NCI-H748 (cell line): Measurements from ENCODE around the gene ATP2A1.
"Not testable (repeated sequence)": the region's sequence is repeated elsewhere in the genome, so short reads cannot be mapped to it uniquely, and the experiment has no call there.

Experiments used
- DNase-seq: peaks from one replicate; lab custom pipeline; 2025; ENCODE audit not compliant: unreplicated experiment; lab: John Stamatoyannopoulos, UW

The ATP2A1 gene

DNA sequence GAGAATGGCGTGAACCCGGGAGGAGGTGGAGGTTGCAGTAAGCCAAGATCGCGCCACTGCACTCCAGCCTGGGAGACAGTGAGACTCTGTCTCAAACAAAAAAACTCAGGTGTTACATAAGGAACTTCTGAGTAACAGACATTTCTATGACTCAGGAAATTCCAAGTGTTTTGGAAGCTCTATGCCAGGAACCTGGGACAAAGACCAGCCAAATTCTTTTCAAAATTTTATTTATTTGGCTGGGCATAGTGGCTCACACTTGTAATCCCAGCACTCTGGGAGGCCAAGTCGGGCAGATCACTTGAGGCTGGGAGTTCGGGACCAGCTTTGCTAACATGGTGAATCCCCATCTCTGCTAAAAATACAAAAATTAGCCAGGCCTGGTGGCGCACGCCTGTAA, 19.9 kb upstream of the ATP2A1 start:
- DNase-seq: no peak

DNA sequence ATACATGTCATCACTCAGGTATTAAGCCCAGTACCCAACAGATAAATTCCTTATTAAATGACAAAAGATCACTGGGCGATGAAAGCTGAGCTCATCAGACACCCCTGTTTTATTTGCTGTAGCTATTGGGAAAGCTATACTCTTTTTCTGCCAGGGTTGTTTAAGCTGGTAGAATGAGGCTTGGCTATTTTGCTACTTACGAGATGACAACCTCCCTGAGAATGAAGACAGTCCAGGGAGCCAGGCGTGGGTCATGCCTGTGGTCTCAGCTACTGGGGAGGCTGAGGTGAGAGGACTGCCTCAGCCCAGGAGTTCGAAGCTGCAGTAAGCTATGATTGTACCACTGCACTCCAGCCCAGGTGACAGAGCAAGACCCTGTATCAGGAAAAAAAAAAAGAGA, 19.0 kb upstream of the ATP2A1 start:
- DNase-seq: no peak

DNA sequence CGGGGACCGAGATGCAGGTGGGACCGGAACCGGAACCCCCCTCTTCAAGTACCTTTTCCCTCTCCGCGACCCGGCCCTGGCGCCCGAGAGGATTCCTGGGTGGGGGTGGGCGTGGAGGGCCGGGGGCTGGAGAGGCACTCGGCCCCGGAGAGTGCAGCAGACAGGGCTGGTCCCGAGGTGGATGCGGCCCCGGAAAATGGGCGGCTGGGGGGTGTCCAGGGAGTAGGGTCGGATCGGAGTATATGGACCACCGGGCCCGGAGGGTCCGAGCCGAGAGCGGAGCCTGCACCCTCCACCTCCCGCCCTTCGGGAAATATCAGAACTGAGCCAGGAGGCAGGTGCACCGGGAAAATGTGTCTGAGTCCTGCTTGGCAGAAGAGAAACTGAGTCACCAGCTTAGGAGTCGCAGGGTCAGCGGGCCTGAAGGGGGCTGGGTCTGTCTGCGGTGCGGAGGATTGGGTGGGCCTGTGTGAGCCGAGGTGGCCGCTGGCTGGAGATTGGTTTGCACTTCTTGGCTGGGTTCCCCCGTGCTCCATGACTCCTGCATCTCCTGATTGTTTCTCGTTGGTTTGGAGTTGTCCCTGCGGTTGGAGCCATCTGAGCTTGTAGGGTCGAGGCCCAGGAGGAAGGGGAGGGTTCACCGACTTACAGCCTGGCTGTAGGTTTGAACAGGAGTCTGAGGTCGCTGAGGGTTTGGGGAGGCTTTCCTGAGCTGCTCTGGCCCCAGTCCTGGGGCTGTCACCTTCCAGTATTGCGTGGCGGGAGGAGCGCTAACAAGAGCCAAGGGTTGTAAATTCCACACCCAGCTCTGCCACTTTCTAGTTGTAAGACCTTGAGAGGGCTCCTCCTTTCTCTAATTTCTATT, 14.1 kb upstream of the ATP2A1 start:
- peak; percentile 19 for DNase-seq

DNA sequence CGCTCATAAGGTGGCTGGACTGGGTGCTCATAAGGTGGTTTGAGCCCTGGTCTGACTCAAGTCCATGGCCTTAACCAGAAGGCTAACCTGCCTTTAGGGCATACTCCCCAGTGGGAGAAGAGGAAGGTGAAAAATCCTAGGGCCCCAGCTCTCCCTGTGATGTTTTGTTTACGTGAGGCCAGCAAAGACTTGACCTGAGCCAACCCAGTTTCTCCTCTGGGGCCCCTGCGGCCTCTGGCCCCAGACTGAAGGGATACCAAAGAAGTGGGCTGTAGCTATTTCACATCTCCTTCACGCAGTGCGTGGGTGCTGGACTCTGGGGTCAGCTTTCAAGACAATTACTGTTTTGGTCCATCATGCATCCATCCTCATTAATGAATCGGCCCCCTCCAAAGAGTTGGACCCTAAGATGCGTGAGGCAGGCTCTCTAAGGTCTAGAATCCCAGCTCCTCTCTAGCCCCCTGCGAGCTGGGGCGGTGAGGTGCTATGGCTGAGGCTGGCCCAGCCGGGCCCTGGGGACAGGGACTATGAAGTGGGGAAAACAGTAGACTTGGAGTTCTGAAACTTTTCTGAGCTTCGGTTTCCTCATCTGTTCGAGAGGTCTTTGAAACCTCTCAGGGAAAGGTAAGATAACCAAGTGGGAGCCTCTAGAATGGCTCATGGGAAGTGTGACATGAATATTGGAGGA, 13.1 kb upstream of the ATP2A1 start:
- DNase-seq: no peak

DNA sequence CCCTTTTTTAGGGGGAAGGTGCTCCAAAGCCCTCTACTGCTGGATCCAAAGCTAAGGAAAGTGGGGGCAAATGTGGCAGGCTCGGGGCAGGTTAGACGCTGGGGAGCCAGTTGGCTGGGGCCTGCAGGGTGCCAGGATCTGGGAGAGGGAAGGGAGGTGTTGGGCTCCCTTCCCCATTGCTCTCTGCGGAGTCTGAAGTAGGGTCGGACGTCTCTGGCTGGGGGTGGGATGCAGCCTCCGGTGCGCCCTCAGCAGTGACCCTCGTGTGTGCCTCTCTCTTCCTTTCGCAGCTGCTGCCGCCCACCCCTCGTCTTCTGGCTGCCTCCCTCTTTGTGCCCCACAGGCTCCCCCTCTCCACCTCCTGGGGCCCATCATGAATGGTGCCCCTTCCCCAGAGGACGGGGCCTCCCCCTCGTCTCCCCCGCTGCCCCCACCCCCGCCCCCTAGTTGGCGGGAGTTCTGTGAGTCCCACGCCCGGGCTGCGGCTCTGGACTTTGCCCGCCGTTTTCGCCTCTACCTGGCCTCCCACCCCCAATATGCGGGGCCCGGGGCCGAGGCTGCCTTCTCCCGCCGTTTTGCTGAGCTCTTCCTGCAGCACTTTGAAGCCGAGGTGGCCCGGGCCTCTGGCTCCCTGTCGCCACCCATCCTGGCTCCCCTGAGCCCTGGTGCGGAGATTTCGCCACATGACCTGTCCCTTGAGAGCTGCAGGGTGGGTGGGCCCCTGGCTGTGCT, 12.4 kb upstream of the ATP2A1 start:
- DNase-seq: no peak

DNA sequence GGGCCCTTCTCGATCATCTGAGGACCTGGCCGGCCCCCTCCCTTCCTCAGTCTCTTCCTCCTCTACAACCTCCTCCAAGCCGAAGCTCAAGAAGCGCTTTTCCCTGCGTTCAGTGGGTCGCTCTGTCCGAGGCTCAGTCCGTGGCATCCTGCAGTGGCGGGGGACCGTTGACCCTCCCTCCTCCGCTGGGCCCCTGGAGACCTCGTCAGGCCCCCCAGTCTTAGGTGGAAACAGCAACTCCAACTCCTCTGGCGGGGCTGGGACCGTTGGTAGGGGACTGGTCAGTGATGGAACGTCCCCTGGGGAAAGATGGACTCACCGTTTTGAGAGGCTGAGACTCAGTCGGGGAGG, 11.9 kb upstream of the ATP2A1 start:
- no peak for DNase-seq

DNA sequence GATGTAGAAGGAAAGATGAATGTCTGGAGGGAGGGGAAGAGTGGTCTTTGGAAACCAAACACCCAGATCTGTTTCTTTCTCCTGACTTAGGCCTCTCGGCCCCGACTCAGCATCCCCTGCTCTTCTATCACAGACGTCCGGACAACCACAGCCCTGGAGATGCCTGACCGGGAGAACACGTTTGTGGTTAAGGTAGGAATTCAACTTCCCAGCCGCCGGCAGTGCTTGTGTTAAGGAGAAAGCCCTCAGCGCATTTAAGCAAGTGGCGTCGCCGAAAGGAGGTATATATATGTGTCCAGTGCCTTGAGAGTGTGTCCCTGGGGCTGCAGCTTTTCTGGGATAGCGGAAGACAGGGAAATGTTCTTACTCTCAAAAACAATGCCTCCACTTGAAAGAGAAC, 11.0 kb upstream of the ATP2A1 start:
- no peak for DNase-seq

DNA sequence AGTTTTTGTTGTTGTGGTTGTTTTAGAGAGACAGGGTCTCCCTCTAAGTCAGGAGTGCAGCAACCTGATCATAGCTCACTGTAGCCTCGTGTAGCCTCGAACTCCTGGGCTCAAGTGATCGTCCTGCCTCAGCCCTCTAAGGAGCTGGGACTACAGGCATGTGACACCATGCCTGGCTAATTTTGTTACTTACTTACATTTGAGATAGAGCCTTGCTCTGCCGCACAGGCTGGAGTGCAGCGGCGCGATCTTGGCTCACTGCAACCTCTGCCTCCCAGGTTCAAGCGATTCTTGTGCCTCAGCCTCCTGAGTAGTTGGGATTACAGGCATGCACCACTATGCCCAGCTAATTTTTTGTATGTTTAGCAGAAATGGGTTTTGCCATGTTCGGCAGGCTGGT, 10.6 kb upstream of the ATP2A1 start:
- not testable (repeated sequence) for DNase-seq

DNA sequence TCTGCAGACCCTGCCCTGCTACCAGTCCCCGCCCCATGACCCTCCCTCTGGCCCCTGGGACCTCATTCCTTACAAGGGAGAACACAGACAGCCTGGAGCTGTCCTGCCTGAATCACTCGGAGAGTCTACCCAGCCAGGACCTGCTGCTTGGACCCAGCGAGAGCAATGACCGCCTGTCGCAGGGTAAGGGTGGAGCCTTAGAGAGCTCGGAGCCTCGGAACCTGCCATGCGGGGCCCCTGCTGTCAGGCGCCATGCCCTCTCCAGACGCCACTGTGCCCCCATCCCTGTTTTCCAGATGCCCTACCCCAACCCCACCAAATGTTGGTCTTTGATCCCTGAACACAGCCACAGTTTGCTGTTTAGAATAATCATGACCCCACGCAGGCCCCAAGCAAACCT, 9.1 kb upstream of the ATP2A1 start:
- no peak for DNase-seq

DNA sequence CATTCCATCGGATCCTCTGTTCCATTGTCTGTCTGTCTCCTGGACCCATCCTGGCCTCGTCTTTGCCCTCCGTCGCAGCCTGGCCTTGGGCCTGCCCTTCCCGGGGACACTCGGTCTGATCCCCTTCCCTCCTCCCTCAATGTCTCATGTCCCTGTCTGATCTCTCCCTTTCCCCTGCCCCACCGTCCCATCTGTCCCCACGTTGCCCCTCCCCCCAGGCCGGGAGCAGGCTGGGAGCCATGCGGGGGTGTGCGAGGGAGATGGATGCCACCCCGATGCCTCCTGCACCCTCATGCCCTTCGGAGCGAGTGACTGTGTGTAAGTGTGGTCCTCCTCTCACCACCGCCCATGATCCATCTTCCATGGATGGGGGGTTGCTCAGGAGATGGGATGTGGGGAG, 5.3 kb upstream of the ATP2A1 start:
- no peak for DNase-seq

DNA sequence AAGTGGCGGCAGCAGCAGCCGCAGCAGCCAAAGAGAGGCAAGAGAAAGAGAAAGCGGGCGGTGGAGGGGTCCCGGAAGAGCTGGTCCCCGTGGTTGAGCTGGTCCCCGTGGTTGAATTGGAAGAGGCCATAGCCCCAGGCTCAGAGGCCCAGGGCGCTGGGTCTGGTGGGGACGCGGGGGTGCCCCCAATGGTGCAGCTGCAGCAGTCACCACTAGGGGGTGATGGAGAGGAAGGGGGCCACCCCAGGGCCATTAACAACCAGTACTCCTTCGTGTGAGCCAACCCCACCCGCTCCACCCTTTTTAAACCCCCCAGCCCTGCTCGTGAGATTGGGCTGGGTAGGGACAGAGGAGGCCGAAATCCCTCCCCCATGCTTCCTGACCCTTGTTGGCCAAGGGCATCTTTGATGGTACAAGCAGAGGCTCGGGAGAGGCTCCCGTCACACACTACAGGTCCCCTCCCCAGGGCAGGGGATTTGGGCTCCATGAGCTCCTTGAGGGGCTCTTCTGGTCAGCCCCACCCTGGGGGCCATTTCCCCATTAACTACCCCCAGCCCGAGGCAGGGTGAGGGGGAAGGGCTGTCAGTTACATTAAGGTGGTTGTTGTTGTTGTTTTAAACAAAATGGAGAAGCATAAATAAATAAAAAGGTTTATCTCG, 4.6 kb upstream of the ATP2A1 start:
- DNase-seq: no peak

DNA sequence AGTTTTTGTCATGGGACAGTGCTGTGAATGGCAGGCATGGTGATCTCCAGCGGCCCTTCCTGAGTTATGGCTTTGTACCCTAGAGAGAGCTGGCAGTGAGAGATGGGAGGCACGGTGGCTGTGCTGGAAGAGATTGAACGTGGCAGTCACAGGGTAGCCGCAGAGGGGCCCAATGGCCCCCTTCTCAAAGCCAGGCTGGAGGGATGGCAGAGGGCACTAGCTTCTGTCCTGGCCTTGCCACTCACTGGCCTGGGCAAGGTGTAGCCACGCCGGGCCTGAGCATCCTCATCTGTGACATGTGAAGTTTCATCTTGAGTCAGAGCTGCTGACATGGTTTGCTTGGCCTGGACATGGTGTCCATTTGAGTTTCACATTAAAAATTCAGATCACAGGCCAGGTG, 3.9 kb upstream of the ATP2A1 start:
- no peak for DNase-seq

DNA sequence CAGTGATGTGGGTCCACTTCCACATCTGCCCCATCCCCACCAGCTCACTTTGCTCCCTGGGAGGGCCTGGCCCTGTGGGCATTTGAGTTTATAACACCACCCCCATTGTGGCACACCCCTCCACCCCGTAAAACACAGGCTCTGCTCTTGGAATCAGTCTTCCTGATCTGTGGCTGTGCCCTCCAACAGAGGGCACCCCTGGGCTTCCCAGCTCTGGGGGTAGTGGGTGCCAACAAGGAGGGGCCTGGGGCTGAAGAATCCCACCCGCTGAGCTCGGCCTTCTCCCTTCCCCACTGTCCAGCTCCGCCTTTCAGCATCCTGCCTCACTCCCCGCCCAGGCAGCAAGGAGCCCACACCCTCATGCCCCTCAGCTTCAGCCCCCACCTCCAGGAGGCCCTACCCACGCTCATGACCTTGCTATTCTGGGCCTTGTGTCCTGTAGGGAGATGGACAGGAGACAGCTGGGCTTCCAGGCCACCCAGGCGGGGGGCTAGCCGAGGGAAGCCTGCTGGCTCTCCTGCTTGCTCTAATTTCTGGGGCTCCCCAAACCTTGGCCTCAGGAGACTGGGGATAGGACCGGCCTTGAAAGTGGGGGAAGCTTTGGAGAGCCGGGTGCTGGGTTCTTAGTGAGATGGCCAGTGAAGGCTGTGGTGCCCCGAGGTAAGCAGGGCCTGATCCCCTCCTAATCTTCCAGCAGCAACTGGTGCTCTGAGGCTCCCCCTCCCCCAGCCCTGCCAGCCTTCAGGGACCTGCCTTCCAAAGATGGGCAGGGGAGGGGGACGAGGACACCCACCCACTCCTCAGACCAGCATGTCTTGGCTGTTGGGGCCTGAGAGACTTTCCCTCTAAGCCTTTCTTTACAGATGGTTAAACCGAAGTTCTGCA, 2.9 kb upstream of the ATP2A1 start:
- DNase-seq: no peak

DNA sequence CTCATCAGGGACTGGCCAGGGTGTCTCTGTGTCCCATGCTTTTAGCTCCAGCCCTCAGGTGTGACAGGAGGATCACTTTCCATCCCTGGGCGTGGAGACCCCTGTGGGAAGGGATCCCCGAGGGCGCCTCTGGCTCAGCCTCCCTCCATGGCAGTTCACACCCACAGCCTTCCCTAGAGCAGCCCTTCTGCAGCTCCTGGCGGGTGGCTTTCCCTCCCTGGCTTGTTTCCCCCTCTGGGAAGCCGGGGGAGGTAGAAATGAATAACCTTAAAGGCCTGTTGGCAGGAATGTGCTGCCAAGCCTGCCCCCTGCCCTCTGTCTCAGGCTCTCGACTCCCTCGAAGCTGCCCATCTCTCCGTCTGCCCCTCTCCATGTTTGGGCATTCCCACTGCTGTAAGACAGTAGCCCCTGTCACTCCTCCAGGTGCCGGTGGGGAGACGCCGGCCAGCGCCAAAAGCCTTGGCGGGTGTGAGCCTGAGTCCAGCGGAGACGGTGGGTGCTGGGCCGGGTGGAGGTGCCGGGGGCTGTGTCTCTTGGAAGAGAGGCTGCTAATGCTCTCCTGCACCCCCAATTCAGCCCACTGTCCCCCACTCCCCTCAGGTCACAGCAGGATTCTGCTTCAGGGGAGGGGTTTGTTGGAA, 2.1 kb upstream of the ATP2A1 start:
- no peak for DNase-seq

DNA sequence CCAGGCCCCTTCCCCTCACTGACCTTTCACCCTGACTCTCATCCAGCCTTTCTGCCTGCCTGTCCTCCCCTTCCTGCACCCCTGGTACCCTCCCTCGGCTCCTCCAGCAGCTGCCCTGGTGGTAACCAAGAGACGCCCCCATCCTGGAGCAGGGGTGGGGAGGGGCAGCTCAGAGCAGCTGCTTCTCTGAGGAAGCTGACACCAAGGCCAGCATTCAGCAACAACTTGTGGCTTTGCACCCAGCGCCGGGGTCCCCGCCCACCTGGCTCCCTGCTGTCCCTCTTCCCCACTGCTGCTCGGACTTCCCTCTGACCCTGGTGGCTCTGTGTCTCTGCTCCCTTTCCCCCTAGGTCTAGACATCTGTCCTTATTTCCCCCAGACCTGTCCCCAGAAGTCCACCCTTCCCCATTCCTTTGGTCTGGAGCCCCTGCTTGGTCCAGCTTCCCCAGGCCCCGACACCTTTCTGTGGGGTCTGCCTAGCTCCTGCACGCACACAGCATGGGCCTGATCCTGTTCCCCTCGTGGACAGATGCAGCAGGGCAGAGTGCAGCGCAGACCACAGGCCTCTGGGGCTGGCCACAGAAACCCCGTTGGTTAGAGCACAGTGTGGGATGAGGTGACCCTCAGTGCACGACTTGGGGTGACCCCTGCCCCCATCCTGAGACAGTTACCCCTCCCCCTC, 1.2 kb upstream of the ATP2A1 start:
- DNase-seq: no peak

DNA sequence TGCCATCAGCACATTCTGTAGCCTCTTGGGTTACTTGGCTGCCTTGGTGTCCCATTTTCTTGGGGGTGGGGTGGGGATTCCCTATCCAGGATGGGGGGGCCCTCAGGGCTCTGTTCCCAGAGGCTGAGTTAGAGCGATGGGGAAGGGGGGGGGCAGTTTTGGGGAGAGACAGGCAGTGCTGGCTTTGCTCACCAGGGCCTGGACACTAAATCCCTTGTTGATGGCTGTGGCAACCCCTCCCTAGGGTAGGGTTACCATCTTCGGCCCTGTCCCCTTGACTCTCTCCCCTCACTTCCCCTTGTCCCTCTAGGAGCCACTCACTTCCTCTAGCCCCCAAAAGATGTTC, 660 bp upstream of the ATP2A1 start:
- DNase-seq: no peak

DNA sequence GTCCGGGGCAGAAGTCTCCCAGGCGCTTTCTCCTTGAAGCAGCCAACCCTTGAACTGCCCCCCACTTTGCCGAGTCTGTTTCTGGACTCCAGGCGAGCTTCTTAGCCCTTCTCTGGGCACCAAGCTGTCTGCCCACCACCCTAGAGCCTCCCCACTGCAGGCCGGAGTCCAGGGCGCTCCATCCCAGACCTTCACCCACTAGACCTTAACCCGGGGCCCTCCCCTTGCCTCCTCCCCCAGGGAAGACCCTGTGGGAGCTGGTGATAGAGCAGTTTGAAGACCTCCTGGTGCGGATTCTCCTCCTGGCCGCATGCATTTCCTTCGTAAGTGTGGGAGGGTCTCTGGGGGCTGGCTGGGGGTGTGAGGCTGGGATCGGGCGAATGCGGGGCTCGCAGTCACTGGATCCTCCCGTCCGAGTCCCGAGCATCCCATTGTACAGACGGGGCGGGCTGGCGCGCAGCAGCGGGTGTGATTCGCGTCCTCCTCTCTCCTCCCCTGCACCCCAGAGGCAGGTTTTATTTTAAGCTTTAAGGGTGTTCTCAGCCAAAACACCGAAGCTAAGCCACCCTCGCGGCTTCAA, 1.1 kb downstream of the ATP2A1 start:
- no peak for DNase-seq

DNA sequence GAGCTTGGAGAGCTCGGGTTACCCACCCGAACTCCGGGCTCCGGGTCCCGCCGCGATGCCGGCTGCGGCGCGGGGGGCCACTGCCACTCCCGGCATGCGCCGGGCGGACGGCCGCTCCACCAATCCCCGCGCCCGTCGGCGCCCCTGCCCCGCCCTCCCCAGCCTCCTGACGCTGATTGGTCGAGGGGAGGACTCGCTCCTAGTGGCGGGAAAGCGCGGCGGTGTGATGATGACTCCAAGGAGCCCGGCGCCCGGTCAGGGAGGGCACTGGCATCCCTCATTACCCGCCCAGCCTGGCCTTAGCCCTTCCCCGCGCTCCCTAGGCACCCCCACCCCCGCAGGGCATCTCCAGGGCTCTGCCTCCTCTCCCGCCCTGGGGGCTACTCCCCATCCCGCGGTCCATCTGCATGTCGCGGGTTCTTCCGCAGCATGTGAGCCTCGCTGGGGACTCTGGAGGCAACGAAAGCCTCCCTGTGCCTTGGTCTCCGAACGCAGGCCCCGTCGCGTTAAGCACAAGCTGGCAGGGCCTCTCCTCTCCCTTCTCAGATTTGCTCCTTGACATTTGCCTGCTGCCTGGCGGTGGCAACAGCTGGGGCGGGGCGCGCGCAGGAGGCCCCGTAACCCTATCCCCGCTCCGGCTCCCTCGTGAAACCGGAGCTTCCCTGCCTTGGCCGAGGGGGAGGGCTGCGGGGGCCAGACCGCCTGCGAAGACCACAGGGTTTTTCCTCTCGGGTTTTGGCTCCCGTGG, 1.7 kb downstream of the ATP2A1 start:
- DNase-seq: peak; percentile 90

DNA sequence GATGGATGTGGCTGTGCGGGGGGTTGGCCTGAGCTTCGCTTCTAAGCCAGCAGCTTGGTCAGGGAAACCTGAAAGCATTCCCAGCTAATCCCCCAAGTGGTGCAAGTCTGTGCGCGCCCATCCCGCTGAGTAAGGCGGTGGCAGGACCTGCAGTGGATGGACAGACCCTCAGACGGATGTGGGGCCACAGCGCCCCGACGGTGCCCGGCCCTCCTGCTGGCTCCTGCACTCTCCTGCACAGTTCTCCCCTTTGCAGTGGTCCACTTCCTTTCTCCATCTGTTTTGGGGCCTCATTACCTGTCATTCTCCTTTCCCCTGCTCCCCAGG, 2.3 kb downstream of the ATP2A1 start:
- no peak for DNase-seq
